Liver (tissue), 3 donors: ENCODE measurements around the gene DOK3.

Source experiments
- EGR1 ChIP-seq, 2 donors: IDR thresholded peaks; 2 replicates each; pipeline ENCODE4 v1.6.1; 2016 to 2018; ENCODE audit warnings: antibody characterized with exemption in 2 of 2, low read depth in 2 of 2
- JUND ChIP-seq, 2 donors: IDR thresholded peaks; 2 replicates each; pipeline ENCODE4 v1.6.1; 2016; ENCODE audit warnings: antibody characterized with exemption in 2 of 2
- RAD21 ChIP-seq, 2 donors: IDR thresholded peaks; 2 replicates each; pipeline ENCODE4 v1.6.1; 2016; ENCODE audit warnings: antibody characterized with exemption in 2 of 2, mild to moderate bottlenecking in 2 of 2
- TF ChIP-seq, protein P1 (sequence below): fragments of 150-350 bp; IDR thresholded peaks from 2 replicates; pipeline ENCODE4 v1.5.1; 2017; ENCODE audit warnings: improper control_type of control experiment, low read depth, low read length; ENCODE audit not compliant: missing input control
- TF ChIP-seq, protein P2 (sequence below): IDR thresholded peaks from 2 replicates; pipeline ENCODE4 v1.6.1; 2016; ENCODE audit warnings: antibody characterized with exemption, mild to moderate bottlenecking
- donor health status: healthy.
- donor health status: healthy.

DNA sequence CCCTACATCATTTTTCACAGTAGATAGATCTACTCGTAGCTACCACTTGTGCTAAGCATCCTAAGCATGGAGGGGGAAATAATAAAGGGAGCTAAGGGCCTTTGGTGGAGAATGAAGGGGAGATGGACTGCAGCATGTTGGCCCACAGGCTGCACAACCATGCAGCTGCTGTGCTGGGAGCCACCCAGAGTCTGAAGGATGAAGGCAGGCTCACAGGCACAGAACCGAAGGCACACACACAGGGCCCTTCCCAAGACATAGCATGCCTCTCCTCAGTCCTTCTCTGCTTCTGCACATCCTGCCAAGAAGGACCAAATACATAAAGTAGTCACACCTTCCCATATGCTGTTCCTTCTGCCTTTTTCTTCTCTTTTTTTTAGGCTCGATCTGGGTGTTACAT, 38.1 kb upstream of the DOK3 start:
- no peak for TF ChIP-seq JUND (IDR thresholded peaks at IDR 0.05)
- TF ChIP-seq, protein P1, sequence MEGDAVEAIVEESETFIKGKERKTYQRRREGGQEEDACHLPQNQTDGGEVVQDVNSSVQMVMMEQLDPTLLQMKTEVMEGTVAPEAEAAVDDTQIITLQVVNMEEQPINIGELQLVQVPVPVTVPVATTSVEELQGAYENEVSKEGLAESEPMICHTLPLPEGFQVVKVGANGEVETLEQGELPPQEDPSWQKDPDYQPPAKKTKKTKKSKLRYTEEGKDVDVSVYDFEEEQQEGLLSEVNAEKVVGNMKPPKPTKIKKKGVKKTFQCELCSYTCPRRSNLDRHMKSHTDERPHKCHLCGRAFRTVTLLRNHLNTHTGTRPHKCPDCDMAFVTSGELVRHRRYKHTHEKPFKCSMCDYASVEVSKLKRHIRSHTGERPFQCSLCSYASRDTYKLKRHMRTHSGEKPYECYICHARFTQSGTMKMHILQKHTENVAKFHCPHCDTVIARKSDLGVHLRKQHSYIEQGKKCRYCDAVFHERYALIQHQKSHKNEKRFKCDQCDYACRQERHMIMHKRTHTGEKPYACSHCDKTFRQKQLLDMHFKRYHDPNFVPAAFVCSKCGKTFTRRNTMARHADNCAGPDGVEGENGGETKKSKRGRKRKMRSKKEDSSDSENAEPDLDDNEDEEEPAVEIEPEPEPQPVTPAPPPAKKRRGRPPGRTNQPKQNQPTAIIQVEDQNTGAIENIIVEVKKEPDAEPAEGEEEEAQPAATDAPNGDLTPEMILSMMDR = no peak
- TF ChIP-seq, protein P2, sequence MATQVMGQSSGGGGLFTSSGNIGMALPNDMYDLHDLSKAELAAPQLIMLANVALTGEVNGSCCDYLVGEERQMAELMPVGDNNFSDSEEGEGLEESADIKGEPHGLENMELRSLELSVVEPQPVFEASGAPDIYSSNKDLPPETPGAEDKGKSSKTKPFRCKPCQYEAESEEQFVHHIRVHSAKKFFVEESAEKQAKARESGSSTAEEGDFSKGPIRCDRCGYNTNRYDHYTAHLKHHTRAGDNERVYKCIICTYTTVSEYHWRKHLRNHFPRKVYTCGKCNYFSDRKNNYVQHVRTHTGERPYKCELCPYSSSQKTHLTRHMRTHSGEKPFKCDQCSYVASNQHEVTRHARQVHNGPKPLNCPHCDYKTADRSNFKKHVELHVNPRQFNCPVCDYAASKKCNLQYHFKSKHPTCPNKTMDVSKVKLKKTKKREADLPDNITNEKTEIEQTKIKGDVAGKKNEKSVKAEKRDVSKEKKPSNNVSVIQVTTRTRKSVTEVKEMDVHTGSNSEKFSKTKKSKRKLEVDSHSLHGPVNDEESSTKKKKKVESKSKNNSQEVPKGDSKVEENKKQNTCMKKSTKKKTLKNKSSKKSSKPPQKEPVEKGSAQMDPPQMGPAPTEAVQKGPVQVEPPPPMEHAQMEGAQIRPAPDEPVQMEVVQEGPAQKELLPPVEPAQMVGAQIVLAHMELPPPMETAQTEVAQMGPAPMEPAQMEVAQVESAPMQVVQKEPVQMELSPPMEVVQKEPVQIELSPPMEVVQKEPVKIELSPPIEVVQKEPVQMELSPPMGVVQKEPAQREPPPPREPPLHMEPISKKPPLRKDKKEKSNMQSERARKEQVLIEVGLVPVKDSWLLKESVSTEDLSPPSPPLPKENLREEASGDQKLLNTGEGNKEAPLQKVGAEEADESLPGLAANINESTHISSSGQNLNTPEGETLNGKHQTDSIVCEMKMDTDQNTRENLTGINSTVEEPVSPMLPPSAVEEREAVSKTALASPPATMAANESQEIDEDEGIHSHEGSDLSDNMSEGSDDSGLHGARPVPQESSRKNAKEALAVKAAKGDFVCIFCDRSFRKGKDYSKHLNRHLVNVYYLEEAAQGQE = no peak
- no peak for TF ChIP-seq RAD21 (IDR thresholded peaks at IDR 0.05)
- no peak for TF ChIP-seq EGR1 (IDR thresholded peaks at IDR 0.05; ENCODE audit: low read depth in 2 of 2)
